Neural cell (in vitro differentiated cells): ENCODE measurements around the gene MREG. TPM values are rescaled to one million over a fixed set of nuclear protein-coding genes. Genes with fewer than 3 reads are reported as not detected.

Source experiments
- H2AFZ ChIP-seq: fragments of 200-600, 300-800 bp; sonication (generic), shearing (Covaris generic); 2 replicates; pipeline ENCODE4 v1.6.0; 2014; ENCODE audit warnings: low read depth, mild to moderate bottlenecking, antibody characterized with exemption, low read length, moderate library complexity
- H3F3A ChIP-seq: fragments of 200-600 bp; shearing (Covaris generic); 2 replicates; pipeline ENCODE4 v1.6.1; 2016; ENCODE audit warnings: mild to moderate bottlenecking, moderate library complexity, mixed read lengths, antibody characterized with exemption, low read length; ENCODE audit not compliant: insufficient read depth, poor library complexity, severe bottlenecking
- H3K27ac ChIP-seq: fragments of 200-600, 300-800 bp; sonication (generic), shearing (Covaris generic); 2 replicates; pipeline ENCODE4 v1.5.1; 2014; ENCODE audit warnings: mild to moderate bottlenecking, low read length, moderate library complexity
- H3K27me3 ChIP-seq: fragments of 300-800, 200-600 bp; sonication (generic), shearing (Covaris generic); 2 replicates; pipeline ENCODE4 v1.6.0; 2014; ENCODE audit warnings: mild to moderate bottlenecking, low read depth, low read length, moderate library complexity; ENCODE audit not compliant: insufficient read depth
- H3K36me3 ChIP-seq: fragments of 300-800, 200-600 bp; sonication (generic), shearing (Covaris generic); 2 replicates; pipeline ENCODE4 v1.5.1; 2014; ENCODE audit warnings: mild to moderate bottlenecking, antibody characterized with exemption, low read length, moderate library complexity; ENCODE audit not compliant: insufficient read depth
- H3K4me2 ChIP-seq: fragments of 300-800, 200-600 bp; sonication (generic), shearing (Covaris generic); 2 replicates; pipeline ENCODE4 v1.6.0; 2014; ENCODE audit warnings: mild to moderate bottlenecking, low read length
- H3K4me3 ChIP-seq: fragments of 300-800, 200-600 bp; sonication (generic), shearing (Covaris generic); 2 replicates; pipeline ENCODE4 v1.5.1; 2014; ENCODE audit warnings: mild to moderate bottlenecking, low read length, moderate library complexity
- H3K79me2 ChIP-seq: fragments of 200-600 bp; shearing (Covaris generic); replicated peaks from 2 replicates; pipeline ENCODE4 v1.6.0; 2014; ENCODE audit warnings: mild to moderate bottlenecking, low read length, moderate library complexity; ENCODE audit not compliant: insufficient read depth
- H3K9ac ChIP-seq: fragments of 300-800, 200-600 bp; sonication (generic), shearing (Covaris generic); 2 replicates; pipeline ENCODE4 v1.6.1; 2016; ENCODE audit warnings: mild to moderate bottlenecking, low read length, mixed read lengths
- H3K9me2 ChIP-seq: fragments of 200-600 bp; shearing (Covaris generic); 2 replicates; pipeline ENCODE4 v1.6.1; 2016; ENCODE audit warnings: mild to moderate bottlenecking, low read length, mixed read lengths; ENCODE audit not compliant: insufficient read depth
- H3K9me3 ChIP-seq: fragments of 200-600, 300-800 bp; sonication (generic), shearing (Covaris generic); 2 replicates; pipeline ENCODE4 v1.6.1; 2016; ENCODE audit warnings: mild to moderate bottlenecking, mixed run types, low read length, moderate library complexity, mixed read lengths
- H4K20me1 ChIP-seq: fragments of 200-600 bp; shearing (Covaris generic); 2 replicates; pipeline ENCODE4 v1.6.1; 2016; ENCODE audit warnings: mild to moderate bottlenecking, mixed run types; ENCODE audit not compliant: insufficient read depth
- CTCF ChIP-seq: fragments of 450-650 bp; IDR thresholded peaks from 2 replicates; pipeline ENCODE4 v1.5.1; 2014; ENCODE audit warnings: antibody characterized with exemption, mild to moderate bottlenecking, moderate library complexity; ENCODE audit not compliant: poor library complexity, severe bottlenecking
- EP300 ChIP-seq: fragments of 450-650 bp; conservative IDR thresholded peaks from 2 replicates; pipeline ENCODE4 v1.6.1; 2014; ENCODE audit warnings: antibody characterized with exemption, mild to moderate bottlenecking, moderate library complexity; ENCODE audit not compliant: poor library complexity, severe bottlenecking
- EZH2 ChIP-seq: fragments of 200-600, 300-800 bp; shearing (Covaris generic), sonication (generic); IDR thresholded peaks from 2 replicates; pipeline ENCODE4 v1.6.1; 2014; ENCODE audit warnings: antibody characterized with exemption, low read length, borderline replicate concordance, mild to moderate bottlenecking; ENCODE audit not compliant: insufficient read depth, poor library complexity, severe bottlenecking
- MXI1 ChIP-seq: fragments of 450-650 bp; conservative IDR thresholded peaks from 2 replicates; pipeline ENCODE4 v1.6.1; 2014; ENCODE audit warnings: antibody characterized with exemption, mild to moderate bottlenecking; ENCODE audit not compliant: poor library complexity, severe bottlenecking
- POLR2AphosphoS5 ChIP-seq: IDR thresholded peaks from 2 replicates; pipeline ENCODE4 v1.6.1; 2012
- RAD21 ChIP-seq: fragments of 450-650 bp; conservative IDR thresholded peaks from 2 replicates; pipeline ENCODE4 v1.6.1; 2014; ENCODE audit warnings: antibody characterized with exemption, mild to moderate bottlenecking, moderate library complexity
- REST ChIP-seq: IDR thresholded peaks from 2 replicates; pipeline ENCODE4 v1.6.1; 2012; ENCODE audit warnings: borderline replicate concordance
- SMC3 ChIP-seq: fragments of 450-650 bp; conservative IDR thresholded peaks from 2 replicates; pipeline ENCODE4 v1.6.1; 2014; ENCODE audit warnings: antibody characterized with exemption, mild to moderate bottlenecking, moderate library complexity; ENCODE audit not compliant: poor library complexity
- TAF1 ChIP-seq: IDR thresholded peaks from 2 replicates; pipeline ENCODE4 v1.6.1; 2012; ENCODE audit warnings: low read depth
- polyA plus RNA-seq: library from polyadenylated mRNA; depleted of rRNA; stranded (reverse); fragments of >200 nt; gene quantifications from 2 replicates; pipeline ENCODE4 v1.2.3, GENCODE V29; 2014

MREG gene
- polyA plus RNA-seq, 1 donor from 2014 or later: 9.1 TPM

- no peaks in the 10 kb centered on the region for H3F3A ChIP-seq
- no peak overlapping the region for H3K4me2 ChIP-seq
- H3K9me3 ChIP-seq: peaks cover 11% of the 10 kb centered on the region
- H3K4me3 ChIP-seq: no peak overlapping the region
- no peak overlapping the region for H3K27ac ChIP-seq
- H3K79me2 ChIP-seq: no peaks in the 10 kb centered on the region
- H3K27me3 ChIP-seq: no peaks in the 10 kb centered on the region
- TF ChIP-seq POLR2AphosphoS5: no peak
- TF ChIP-seq TAF1: no peak
- no peak for TF ChIP-seq EZH2
- no peak for TF ChIP-seq CTCF
- TF ChIP-seq SMC3: no peak
- no peak for TF ChIP-seq MXI1
- no peak for TF ChIP-seq RAD21
- no peak for TF ChIP-seq EP300
- TF ChIP-seq REST: no peak
- no peaks in the 10 kb centered on the region for H3K36me3 ChIP-seq
- no peak overlapping the region for H2AFZ ChIP-seq
- no peak overlapping the region for H3K9ac ChIP-seq
- H3K9me2 ChIP-seq: no peaks in the 10 kb centered on the region
- H4K20me1 ChIP-seq: no peaks in the 10 kb centered on the region
These were observed 28.7 kb downstream of the MREG start for GRCh38 chr2:215984661-215985060.

GRCh38 chr2:215983581-215984351, 29.6 kb downstream of the MREG start:
- Histone ChIP-seq H3F3A (no peaks in the 10 kb centered on the region), H3K27ac (no peak overlapping the region), H3K9me2 (no peaks in the 10 kb centered on the region), H2AFZ (no peak overlapping the region), H3K9ac (no peak overlapping the region), H3K9me3 (peaks cover 6% of the 10 kb centered on the region), H3K36me3 (no peaks in the 10 kb centered on the region), H4K20me1 (no peaks in the 10 kb centered on the region), H3K4me3 (no peak overlapping the region), H3K79me2 (no peaks in the 10 kb centered on the region), H3K27me3 (no peaks in the 10 kb centered on the region), H3K4me2 (no peak overlapping the region)
- peak; percentile 34 for TF ChIP-seq POLR2AphosphoS5
- no peak for TF ChIP-seq SMC3
- TF ChIP-seq EP300: peak; percentile 33
